GOT3 (cell line): ENCODE measurements around the gene NCR3LG1.

Experiments used
- DNase-seq: peaks from one replicate; lab custom pipeline; 2025; ENCODE audit warnings: mixed read lengths; lab: John Stamatoyannopoulos, UW

Gene NCR3LG1

DNA sequence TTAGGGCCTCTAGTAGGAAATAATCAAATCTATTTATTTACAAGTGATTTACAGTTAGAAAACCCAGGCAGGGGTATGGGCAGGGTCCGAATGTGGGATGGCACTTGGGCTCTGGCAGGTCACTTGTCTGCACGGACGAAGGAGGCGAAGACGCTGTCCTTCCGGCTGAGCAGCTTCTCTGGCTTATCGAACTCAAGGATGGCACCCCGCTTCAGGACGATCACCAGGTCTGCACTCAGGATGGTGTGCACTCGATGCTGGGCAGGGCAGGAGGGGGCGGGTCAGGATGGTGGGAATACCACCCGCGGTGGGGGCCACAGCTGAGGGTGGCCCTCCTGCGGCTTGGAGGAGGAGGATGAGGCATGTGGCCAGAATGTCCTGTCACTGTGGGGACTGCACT lies 41.3 kb downstream of the NCR3LG1 start:
- DNase-seq, result no peak

DNA sequence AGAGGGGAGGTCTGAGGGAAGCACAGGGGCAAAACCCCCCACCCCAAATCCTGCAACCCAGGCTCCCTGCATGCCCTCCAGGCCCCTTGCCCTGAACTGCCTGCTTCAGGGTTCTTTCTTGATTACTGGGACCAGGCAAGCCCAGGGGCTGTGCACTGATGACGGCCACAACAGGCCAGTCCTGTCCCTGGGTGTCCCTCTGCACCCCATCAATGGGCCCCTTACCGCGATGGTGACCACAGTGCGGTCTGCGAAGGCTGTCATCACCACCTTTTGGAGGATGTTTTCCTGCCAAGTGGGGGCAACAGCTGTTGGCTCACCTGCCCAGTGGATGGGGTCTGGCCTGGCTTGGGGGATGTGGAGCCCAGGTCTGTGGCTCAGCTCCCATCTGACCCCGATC lies 41.9 kb downstream of the NCR3LG1 start:
- DNase-seq, result no peak

DNA sequence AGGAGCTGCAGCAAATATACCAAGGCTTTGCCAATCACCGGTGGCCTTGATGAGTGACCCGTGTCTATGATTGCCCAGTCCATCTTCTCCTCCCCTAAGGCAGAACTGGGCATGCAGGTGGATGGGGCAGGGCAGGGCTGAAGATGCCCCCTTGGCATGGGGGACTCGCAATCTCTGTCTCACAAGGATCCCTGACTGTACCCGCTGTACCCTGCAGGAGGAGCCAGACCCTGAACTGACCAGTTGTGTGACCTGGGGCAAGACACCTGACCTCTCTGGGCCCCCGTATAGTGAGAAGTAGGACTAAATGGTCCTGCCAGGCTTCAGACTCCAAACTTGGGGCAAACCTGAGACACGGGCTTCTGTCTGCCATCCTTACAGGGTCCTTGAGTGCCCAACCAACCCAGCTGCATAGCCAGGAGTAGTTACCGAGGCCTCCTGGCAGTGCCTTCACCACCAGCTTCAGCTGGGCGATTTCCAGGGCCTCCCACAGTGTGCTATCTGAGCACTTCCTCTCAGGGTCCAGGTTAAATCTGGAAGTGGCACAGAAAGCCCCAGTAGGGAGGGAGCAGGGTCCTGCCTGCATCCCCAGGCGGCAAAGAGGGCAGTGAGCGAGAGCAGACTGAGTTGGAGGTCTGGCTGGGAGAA lies 43.3 kb downstream of the NCR3LG1 start:
- DNase-seq, result no peak

DNA sequence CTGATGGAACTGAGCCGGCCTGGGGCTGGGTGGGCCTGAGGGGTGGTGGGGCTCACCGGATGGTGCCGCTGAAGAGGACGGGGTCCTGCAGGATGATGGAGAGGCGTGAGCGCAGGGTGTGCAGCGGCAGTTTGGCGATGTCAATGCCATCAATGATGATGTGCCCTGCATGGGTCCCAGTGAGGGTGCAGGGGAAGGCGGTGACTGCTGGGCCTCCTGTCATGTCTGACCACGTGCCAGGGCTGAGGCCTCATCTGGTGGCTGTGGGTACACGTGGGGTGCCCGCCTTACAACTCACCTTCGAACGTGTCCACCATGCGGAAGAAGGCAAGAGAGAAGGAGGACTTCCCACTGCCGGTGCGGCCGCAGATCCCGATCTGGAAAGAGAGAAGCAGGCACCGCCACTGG lies 44.0 kb downstream of the NCR3LG1 start:
- no peak for DNase-seq

DNA sequence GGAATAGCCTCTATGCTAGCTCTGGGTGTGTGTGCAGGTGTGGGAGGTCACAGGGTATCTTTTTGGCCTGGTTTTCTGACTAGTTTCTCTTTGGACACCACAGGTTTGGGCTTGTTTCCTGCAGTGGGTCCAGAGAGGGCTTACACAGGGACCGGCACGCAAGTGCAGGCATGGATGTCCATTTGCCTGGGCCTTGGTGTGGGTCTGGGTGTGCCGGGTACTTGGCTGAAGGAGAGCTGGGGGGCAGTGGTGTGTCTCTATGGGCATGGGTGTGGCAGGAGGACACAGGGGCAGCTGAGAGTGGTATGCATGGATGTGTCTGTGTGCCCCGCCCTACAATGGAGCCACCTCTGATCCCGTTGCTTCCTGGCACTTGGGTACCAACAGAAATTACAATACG lies 44.4 kb downstream of the NCR3LG1 start:
- no peak for DNase-seq

DNA sequence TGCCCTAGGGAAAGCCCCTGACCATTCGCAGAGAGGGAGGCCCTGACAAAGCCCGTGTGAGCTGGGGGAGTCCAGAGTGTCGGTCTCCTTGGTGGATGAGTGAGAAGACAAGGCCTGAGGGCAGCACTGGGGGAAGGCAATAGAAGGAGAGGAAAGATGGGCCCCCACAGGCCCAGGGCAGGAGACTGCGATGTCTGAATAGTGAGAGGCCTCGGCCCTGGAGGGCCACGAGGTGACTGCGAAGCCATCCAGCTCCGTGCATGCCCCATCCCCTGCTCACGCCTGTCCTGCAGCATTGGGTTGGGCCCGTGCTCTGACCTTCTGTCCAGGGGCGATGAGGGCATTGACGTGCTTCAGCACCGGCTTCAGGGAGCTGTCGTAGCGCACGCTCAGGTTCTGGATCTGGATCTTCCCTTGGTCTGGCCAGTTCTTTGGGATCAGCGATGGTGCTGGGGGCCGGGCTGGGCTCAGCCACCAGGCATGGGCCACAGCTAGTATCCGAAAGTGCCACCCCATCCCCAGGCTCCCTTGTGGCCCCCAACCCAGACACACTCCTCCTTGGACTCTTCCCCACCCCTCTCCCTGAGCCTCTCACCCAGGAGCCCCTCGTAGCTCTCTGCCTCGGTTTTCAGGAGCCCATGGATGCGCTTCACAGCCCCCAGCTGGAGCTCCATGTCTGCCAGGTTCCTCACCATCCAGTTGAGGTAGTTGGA lies 45.2 kb downstream of the NCR3LG1 start:
- DNase-seq, result no peak

DNA sequence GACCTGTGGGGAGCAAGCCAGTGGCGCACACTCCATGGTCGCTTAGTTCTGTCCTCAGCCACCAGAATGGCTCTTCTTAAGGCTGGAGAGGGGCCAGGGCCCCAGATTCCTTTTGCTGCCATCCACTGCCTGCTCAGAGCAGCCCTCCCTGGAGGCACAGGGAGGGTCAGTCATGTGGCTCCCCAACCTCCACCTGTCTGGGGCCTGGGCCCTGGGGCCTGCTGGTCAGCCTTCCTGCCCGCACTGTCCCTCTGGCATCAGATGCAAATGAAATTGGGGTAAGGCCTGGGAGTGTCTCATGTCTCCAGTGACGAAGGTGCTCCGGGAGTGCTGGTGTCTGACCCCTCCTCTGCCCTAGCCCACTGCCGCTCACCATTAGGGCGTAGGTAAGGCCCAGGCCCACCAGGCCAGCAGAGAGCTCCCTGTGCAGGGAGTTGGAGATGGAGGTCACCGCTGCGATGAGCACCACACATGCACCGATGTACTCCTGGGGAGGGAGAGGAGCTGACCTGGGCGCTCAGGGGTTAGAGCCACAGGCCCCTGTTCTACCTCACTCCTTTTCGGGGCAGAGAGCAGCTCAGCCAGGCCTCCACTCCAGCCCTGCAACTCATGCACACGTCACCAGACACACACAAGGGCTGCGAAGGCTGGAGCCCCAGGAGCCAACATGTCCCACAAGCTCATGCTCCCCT lies 45.9 kb downstream of the NCR3LG1 start:
- DNase-seq, result no peak

DNA sequence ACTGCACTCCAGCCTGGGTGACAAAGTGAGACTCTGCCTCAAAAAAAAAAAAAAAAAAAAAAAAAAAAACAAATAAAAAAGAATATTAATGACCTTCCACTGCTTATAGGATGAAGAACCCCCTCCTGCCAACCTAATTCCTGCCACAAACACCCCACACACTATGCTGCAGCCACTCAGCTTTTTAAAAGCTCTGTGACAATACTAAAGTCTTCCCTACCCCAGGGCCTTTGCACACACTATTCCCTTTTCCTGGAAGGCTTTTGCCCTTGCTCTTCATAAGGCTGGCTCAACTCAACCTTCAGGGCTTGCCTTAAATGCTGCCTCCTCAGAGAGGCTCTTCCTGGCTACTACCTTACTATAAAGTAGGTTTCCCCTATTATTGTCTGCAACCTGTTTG lies 47.6 kb downstream of the NCR3LG1 start:
- DNase-seq, result no peak

DNA sequence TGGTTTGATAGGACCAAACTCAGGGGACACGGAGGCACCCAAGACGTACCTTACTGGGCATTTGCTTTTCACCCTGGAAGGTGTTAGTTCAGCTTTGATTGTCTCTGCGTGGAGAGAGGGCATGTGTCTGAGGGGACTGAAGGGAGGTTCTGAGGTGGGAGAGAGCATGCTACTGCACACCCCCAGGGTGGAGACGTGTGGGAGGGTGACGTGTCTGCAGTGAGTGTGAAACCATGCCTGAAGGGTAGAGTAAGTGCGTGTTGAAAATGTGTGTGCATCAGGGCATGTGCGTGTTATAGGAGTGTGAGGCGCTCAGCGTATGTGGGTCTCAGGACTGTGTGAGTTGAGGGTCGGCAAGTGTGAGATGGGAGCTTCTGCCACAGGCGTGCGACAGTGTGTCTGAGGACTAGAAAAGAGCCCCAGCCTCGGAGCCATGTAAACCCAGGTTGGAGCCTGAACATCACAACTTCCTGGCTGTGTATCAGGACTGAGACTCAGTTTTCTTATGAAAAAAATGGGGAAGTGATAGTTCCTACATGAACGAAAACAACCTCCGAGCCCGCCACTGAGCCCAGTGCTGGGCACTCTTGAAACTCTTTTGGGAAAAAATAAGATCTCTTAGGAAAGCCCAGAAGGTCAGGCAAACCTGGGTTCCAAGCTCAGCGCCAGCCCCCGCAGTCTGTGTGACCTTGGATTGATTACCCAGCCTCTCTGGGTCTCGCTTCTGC lies 48.6 kb downstream of the NCR3LG1 start:
- DNase-seq, result no peak

DNA sequence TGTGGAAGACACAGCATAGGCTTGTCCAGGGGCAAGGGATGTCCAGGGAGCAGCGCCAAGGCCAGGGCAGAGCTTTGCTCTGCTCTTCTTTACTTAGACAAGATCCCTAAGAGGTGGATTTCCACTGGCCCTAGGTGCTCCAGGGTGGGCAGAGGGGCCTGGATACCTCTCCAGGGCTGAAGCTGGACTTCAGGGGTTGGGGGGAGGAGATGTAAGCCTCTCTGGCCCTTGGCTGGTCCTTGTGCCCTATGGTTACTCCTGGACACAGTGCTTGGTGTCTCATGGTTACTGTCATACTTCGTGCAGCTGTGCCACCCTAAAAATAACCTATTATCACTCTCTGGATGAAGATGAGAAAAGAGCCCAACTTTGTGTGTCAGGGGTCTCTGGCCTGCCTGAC lies 49.7 kb downstream of the NCR3LG1 start:
- no peak for DNase-seq

DNA sequence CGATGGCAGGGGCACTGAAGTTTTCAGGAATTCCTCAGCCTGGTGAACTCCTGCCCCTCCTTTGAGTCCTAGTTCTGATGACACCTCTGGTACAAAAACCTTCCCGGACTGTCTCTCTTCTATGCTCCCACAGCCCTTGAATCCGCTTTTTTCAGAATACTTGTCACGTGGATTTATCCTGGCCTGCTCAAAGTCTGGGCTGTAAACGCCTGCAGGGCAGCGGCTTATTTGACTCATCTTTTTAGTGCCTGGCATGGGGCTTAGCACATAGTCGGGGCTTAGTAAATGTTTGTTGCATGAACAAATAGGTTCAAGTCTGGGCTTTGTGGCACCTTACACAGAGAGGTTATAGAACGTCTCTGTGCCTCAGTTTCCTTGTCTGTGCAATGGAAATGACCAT lies 50.2 kb downstream of the NCR3LG1 start:
- no peak for DNase-seq

DNA sequence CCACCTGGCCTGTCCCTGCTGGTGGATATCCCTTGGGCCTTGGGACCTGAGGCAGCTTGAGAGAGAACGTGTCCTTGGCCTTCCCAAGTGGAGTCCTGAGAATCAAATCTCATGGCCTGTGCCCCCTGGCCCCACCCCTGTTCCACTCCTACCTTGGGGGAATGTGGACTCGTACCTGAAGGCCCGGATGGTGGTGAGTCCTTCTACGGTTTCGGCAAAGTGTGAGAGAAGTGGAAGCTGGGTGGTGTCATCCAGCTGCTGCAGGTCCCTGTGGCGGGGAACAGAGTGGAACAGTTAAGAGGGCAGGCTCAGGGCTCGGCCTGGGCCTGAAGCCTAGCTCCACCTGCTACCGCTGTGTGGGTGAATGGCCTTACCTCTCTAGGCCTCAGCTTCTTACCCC lies 50.9 kb downstream of the NCR3LG1 start:
- no peak for DNase-seq

DNA sequence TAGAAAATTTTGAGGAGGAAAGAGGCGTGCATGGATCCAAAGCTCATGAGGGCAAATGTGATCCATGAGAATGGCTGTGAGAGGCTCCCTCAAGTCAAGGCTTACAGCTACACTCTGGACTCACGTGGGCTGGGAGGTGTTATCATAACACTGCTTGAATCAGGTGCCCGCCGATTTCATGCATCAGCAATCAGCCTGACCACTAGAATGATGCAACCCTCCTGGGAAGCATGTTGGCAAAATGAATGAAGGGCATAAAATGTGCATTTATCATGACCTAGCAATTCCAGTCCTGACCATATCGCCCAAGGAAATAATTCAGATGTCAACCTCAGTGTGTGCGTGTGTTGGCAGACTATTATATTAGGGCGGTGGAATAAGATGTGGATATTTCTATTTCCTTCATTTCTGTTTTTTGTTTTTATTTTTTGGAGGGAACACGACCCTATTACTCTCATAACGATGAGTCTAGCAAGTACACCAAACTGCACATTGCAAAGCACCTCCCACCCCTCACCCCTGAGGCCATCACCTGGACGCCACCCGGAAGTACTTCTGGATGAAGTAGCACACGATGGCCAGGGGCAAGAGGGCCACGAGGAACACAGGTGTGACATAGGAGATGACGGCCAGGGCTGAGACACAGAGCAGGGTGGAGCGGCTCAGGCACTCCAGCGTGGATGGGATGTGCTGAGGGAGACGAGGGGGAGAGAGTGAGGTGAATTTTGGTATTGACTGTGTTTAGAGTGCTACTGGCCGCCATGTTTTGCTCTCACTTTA lies 52.6 kb downstream of the NCR3LG1 start:
- no peak for DNase-seq

DNA sequence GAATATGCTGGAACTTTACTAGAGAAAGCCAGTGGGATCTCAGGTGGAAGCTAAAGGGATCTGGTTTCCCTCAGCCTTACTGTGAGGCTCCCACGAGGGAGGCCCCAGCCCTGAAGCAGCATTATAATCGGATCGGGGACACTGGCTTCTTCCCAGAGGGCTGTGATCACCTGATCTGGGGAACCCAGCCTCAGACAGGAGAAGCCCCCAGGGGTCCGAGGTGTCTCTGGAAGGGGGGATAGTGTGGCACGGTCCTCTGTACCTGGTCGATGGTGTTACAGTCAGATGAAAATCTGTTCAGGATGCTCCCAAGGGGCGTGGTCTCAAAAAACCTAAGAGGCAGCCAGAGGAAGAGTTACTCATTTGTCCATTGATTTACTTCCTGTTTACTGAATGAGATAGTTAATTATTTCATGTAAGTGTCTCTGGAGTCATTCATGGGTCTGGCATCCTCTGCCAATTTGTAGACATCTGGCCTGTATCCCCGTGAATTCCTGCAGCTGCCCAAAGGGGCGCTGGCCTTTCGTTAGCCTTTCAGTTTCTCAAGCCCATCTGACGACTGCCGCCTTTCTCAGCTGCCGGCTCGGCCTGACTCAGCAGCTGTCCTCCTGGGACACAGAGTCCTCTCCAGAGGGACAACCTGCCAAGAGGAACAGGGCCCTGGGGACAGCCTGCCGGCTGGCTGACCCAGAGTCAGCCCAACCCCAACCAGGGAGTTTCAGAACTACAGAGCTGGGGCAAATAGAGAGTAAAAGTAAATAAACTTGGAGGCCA lies 53.8 kb downstream of the NCR3LG1 start:
- no peak for DNase-seq

DNA sequence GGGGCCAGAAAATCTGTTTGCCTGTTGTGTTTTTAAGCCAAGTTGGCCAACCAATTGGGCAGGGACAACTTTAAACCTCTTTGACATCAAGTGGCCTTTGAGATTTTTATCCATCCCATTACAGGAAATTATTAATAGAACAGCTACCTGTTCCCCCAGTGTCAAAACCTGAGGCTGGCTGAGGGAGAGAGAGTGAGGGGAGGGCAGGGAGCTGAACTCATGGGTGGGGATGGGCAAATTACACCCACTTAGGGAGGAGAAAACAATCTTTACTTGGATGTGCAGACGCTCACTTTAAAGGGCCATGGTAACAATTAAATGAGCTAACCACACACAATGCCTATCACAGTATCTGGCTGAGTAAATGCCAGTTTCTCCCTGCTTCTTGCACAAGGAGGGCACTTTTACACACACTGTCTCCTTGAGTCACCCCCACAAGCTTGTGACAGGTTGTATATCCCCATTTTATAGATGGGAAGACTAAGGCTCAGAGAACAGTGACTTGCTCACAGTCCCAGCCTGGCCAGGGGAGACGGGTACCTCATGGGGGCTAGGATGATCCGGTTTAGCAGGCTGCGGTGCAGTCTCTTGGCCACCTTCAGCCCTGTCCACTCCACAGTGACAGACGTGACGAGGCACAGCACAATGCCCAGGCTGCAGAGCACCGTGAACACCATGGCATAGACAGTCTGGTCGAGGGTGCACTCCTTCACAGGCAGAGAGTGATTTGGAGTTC lies 54.6 kb downstream of the NCR3LG1 start:
- no peak for DNase-seq

DNA sequence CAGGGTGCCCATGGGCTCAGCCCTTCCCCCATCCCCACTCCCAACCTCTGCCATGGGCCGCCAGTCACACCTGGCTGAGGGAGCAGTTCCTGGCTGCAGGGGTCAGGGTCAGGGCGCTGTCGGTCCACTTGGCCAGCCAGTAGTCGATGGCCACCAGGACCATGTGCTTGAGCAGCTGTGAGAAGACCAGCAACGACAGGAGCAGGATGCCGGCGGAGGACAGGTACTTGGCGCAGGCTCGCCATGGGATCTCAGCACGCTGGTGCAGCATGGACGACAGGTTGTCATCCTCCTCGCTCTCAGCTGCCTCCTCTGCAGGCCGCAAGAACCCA lies 55.2 kb downstream of the NCR3LG1 start:
- DNase-seq, result no peak

DNA sequence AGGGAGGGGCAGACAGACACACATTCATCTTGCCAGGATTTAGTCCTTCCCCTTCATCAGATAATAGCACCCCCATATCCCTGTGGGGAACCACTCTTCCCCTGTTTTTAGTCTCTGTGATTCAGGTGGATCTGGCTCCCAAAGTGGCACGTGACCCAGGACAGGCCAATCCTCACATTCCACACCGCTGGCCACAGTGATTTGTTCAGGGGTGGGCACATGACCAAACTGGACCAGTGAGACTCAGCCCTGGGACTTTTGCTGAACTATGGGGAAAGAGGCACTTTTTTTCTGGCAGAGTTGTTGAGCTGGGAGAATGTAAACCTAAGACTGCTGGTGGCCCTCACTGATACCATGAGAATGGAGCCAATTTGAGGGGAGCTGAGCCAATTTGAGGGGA lies 56.0 kb downstream of the NCR3LG1 start:
- no peak for DNase-seq

DNA sequence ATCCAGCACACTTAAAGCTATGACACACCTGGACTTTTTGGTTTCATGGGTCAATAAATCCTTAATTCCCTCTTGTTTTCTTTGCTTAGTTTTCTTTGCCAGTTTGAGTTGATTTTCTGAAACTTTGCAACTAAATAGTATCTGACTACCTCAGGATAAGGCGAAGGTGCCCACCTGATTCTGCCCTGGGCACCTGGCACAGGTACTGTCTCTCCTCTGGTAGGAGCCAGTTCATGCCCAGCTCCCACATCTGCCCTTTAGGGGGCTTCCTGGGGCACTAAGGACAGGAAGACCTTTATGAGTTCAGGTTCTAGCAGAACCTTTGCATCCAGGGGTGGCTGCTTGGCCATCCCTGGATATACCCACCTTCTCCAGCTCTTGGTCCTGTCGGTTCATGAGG lies 56.4 kb downstream of the NCR3LG1 start:
- DNase-seq, result no peak

DNA sequence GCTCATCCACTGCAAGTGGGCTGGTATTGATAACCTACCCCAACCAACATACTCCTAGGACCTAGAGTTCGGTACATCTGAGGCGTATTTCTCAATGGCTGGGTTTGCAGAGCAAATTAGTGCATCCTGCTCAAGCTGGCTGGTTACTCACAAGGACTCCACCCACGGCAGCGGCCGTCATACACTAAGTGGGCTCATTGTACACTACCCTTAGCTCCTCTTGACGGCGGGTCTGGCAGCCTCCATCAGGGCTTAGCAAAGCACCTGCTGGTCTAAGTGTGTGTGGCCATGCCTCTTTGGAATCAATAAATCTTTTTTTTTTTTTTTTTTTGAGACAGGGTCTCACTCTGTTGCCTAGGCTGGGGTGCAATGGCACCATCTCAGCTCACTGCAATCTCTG lies 57.0 kb downstream of the NCR3LG1 start:
- no peak for DNase-seq

DNA sequence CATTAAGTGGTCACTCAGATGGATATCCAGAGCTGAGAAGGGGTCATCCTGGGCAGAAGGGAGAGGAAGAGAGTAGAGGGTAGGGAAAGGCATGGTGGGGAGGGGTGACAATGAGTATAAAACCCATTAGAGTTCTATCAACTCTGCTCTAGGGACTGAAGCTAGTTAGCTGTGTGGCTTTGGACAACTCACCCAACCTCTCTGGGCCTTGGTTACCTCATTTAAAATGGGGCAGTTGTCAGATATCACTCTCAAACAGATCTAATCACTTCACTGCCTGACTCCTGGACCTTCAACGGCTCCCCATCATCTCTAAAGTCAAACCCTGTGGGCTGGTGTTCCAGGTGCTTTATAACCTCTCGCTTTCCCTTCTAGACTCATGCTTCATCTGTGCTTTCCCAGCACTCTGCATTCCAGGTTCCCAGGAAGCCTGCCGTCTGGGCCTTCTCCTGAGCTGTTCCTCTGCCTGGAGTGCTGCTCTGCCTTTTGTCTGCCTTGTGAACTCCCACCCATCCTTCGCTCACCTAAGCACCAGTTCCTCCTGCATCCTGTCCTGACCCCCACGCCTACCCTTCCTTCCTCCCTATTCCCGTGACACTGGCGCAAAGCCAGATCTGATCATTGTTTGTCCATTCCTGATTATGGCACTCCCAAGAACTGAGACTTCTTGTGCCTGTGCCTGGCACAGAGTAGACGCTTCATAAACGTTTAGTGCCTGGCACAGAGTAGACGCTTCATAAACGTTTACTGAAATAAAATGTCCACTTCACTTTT lies 59.2 kb downstream of the NCR3LG1 start:
- DNase-seq, result no peak
